K562 (cell line): Measurements from ENCODE around the gene ARHGAP26. TPM values are rescaled to one million over a fixed set of nuclear protein-coding genes. Genes with fewer than 3 reads are reported as not detected.

ENCODE experiments used
- ATAC-seq: fragments of 200-7000 bp; cut with Tn5 transposase; 3 replicates; pipeline ENCODE4 v1.9.1; 2020; ENCODE audit warnings: moderate library complexity
- BruUV-seq: library from RNA; stranded (reverse); fragments of 400-500 nt; replicated peaks from 2 replicates; lab custom pipeline; 2021; lab: Mats Ljungman, UMichigan
- CTCF ChIA-PET: fragments of 300-600 bp; formaldehyde crosslinking; extraction: SDS; loops from one replicate; lab custom pipeline; 2021; ENCODE audit warnings: low intra/inter-chr PET ratio; lab: Yijun Ruan, JAX
- POLR2A ChIA-PET: fragments of 300-600, 350-650 bp; sonication (Branson Sonifier 250); formaldehyde crosslinking; extraction: SDS; loops from one replicate; lab custom pipeline; 2021; ENCODE audit warnings: antibody characterized with exemption, inconsistent platforms; lab: Yijun Ruan, JAX
- DNase-seq, 4 experiments: peaks; one replicate each; pipeline versions ENCODE4 v3.0.0 to v3.0.0-alpha.2; 2011 to 2018; ENCODE audit warnings: low spot score in 3 of 4, mixed read lengths in 3 of 4; ENCODE audit errors: extremely low read depth in 1 of 4
- FAIRE-seq: peaks from 2 replicates; lab custom pipeline; 2011; peaks lifted over from hg19 to GRCh38; lab: Jason Lieb, UNC
- H2AFZ ChIP-seq: 2 replicates; pipeline ENCODE4 v1.6.0; 2011; ENCODE audit warnings: low read depth, low read length, control low read depth, inconsistent platforms
- H3K27ac ChIP-seq: fragments of 200-600 bp; 3 replicates; pipeline ENCODE4 v1.8.0; 2011; ENCODE audit warnings: low read depth, mild to moderate bottlenecking, control low read depth, inconsistent platforms, low read length, moderate library complexity, mixed read lengths; ENCODE audit errors: extremely low read depth
- H3K27me3 ChIP-seq, 2 experiments: fragments of 300-600 bp in 1 of 2; 2 replicates in 1 of 2; 3 replicates in 1 of 2; pipeline versions ENCODE4 v1.6.0 to v1.8.0; 2011; ENCODE audit warnings: inconsistent platforms in 2 of 2, low read length in 2 of 2, mild to moderate bottlenecking in 1 of 2, mixed read lengths in 1 of 2, moderate library complexity in 1 of 2; ENCODE audit not compliant: control insufficient read depth in 2 of 2, insufficient read depth in 2 of 2
- H3K36me3 ChIP-seq: fragments of 300-600 bp; 3 replicates; pipeline ENCODE4 v1.8.0; 2011; ENCODE audit warnings: mild to moderate bottlenecking, low read length, inconsistent platforms; ENCODE audit not compliant: control insufficient read depth, insufficient read depth
- H3K4me1 ChIP-seq, 2 experiments: fragments of 200-600 bp in 1 of 2; replicated peaks in 1 of 2; 2 replicates in 1 of 2; 3 replicates in 1 of 2; pipeline versions ENCODE4 v1.5.1 to v1.8.0; 2011; ENCODE audit warnings: inconsistent platforms in 2 of 2, low read length in 2 of 2, mild to moderate bottlenecking in 1 of 2, mixed read lengths in 1 of 2, moderate library complexity in 1 of 2; ENCODE audit not compliant: control insufficient read depth in 2 of 2, insufficient read depth in 2 of 2
- H3K4me2 ChIP-seq: 2 replicates; pipeline ENCODE4 v1.6.1; 2011; ENCODE audit warnings: low read length, control low read depth, inconsistent platforms, mixed read lengths; ENCODE audit not compliant: insufficient read depth
- H3K4me3 ChIP-seq: fragments of 200-600 bp; sonication (generic), shearing (Covaris generic); 2 replicates; pipeline ENCODE4 v1.5.1; 2016; ENCODE audit warnings: control low read depth, inconsistent platforms
- H3K79me2 ChIP-seq: fragments of 200-600 bp; 3 replicates; pipeline ENCODE4 v1.8.0; 2011; ENCODE audit warnings: low read length, inconsistent platforms; ENCODE audit not compliant: control insufficient read depth, insufficient read depth
- H3K9ac ChIP-seq, 2 experiments: 2 replicates each; pipeline versions ENCODE4 v1.6.0 to v1.6.1; 2011; ENCODE audit warnings: low read depth in 2 of 2, low read length in 2 of 2, control low read depth in 1 of 2, inconsistent platforms in 1 of 2, mild to moderate bottlenecking in 1 of 2, mixed read lengths in 1 of 2; ENCODE audit not compliant: insufficient read depth in 1 of 2
- H3K9me1 ChIP-seq: one replicate; pipeline ENCODE4 v1.6.0; 2011; ENCODE audit warnings: inconsistent platforms, mild to moderate bottlenecking, low read length, moderate library complexity; ENCODE audit not compliant: control insufficient read depth, insufficient read depth
- H3K9me3 ChIP-seq: replicated peaks from 2 replicates; pipeline ENCODE4 v1.5.1; 2011; ENCODE audit warnings: low read depth, low read length, inconsistent platforms; ENCODE audit not compliant: control insufficient read depth, insufficient read depth
- H4K20me1 ChIP-seq: replicated peaks from 2 replicates; pipeline ENCODE4 v1.6.1; 2011; ENCODE audit warnings: low read length, inconsistent platforms, mixed read lengths; ENCODE audit not compliant: control insufficient read depth, insufficient read depth
- PATZ1 ChIP-seq: fragments of 250-450 bp; sonication (Bioruptor Pico); IDR thresholded peaks from 2 replicates; pipeline ENCODE4 v1.5.0; 2020; ENCODE audit warnings: mild to moderate bottlenecking, borderline replicate concordance
- RBM25 ChIP-seq: fragments of 200-400 bp; formaldehyde crosslinking; IDR thresholded peaks from 2 replicates; pipeline ENCODE4 v1.6.1; 2018; ENCODE audit warnings: low read length, low read depth, moderate library complexity; ENCODE audit not compliant: severe bottlenecking
- ZNF146 ChIP-seq: IDR thresholded peaks from one replicate; pipeline ENCODE4 v1.6.1; 2018; ENCODE audit warnings: missing compliant biosample characterization; ENCODE audit not compliant: unreplicated experiment
- ZNF184 ChIP-seq: sonication (generic); formaldehyde crosslinking; IDR thresholded peaks from 2 replicates; pipeline ENCODE4 v1.5.0; 2020; ENCODE audit warnings: missing genetic modification reagents
- ZNF655 ChIP-seq: fragments of 250-450 bp; sonication (Bioruptor Pico); IDR thresholded peaks from 2 replicates; pipeline ENCODE4 v1.5.0; 2021
- WGBS: fragments of 100-300 bp; shearing (Covaris generic); methylation state at CpG from one replicate; pipeline ENCODE4 v1.1.6; 2016; ENCODE audit warnings: low coverage, mixed read lengths; ENCODE audit not compliant: insufficient coverage; ENCODE audit errors: missing lambda C conversion rate; 5-methylcytosine and 5-hydroxymethylcytosine counted together
- in situ Hi-C: fragments of 300-500 bp; cut with MboI; formaldehyde crosslinking; loops from 4 replicates; pipeline ENCODE4 v1.15.0; 2018; ENCODE audit warnings: inconsistent platforms, mixed read lengths
- intact Hi-C: fragments of 100-400 bp; cut with micrococcal nuclease; formaldehyde crosslinking; loops from 2 replicates; pipeline ENCODE4 v1.14.2; 2022
- polyA plus RNA-seq, 8 experiments: library from polyadenylated mRNA; depleted of rRNA in 4 of 8; stranded (reverse) in 5 of 8; unstranded in 3 of 8; fragments of >200 nt; fragmentation: Nextera tagmentation in 2 of 8; fragmentation: Illumina TruSeq in 1 of 8; extraction: Ambion mirVana in 2 of 8; extraction: Trizol in 1 of 8; gene quantifications; 2 replicates each; pipeline versions ENCODE4 v1.2.1 to v1.2.3, GENCODE V29; 2011 to 2014; ENCODE audit warnings: inconsistent platforms in 1 of 8, missing spikeins in 1 of 8
- total RNA-seq, 7 experiments: library from RNA; depleted of rRNA in 6 of 7; stranded (reverse); fragments of >200 nt in 6 of 7; fragmentation: Illumina TruSeq in 2 of 7; extraction: Trizol in 2 of 7; gene quantifications; 2 replicates each; pipeline versions ENCODE4 v1.2.1 to v1.2.3, GENCODE V29; 2011 to 2021; ENCODE audit warnings: low replicate concordance in 1 of 7

Gene ARHGAP26
- total and polyA plus RNA-seq, 9 of the 15 experiments (the other 6 are each of a cell fraction or from before 2014, with no cell fraction given), result 0.13 to 1.1 (median 0.55) TPM

- ChIA-PET CTCF (no interaction called here), POLR2A (no interaction called here)
- Histone ChIP-seq H2AFZ (no peak overlapping the region), H3K4me1 (no peaks in the 10 kb centered on the region), H3K36me3 (no peaks in the 10 kb centered on the region), H3K9me1 (no peaks in the 10 kb centered on the region), H3K4me3 (no peak overlapping the region), H4K20me1 (no peaks in the 10 kb centered on the region), H3K79me2 (no peaks in the 10 kb centered on the region), H3K27ac (no peak overlapping the region), H3K4me2 (no peak overlapping the region), H3K9ac (no peak overlapping the region), H3K27me3 (no peaks in the 10 kb centered on the region), H3K9me3 (0 out of 2 replicates have a peak, but pooled peaks cover 5% of the 10 kb centered on the region)
- intact Hi-C loops (no loop called here), in situ Hi-C loops (no loop called here)
- FAIRE-seq (no peak), DNase-seq (no peak), ATAC-seq (no peak)
- WGBS, result 91% methylated on average over 2 of the region's 2 CpGs
- BruUV-seq, result no TSS peak
- TF ChIP-seq PATZ1 (CRISPR knock-in tag) (no peak), ZNF184 (CRISPR knock-in tag) (peak; percentile 89), RBM25 (peak; percentile 78)
- TF ChIP-seq, all 486 proteins: peak for 2
Measured at GRCh38 chr5:143265995-143266394, 495.8 kb downstream of the ARHGAP26 start.

GRCh38 chr5:143267186-143267585 lies 497.0 kb downstream of the ARHGAP26 start:
- Histone ChIP-seq H3K4me3 (no peak overlapping the region), H3K27ac (no peak overlapping the region), H3K9me3 (0 out of 2 replicates have a peak, but pooled peaks cover 5% of the 10 kb centered on the region), H3K9me1 (no peaks in the 10 kb centered on the region), H3K36me3 (no peaks in the 10 kb centered on the region), H3K9ac (no peak overlapping the region), H3K27me3 (no peaks in the 10 kb centered on the region), H2AFZ (no peak overlapping the region), H3K79me2 (no peaks in the 10 kb centered on the region), H4K20me1 (no peaks in the 10 kb centered on the region), H3K4me1 (no peaks in the 10 kb centered on the region), H3K4me2 (no peak overlapping the region)
- intact Hi-C loops, result no loop called here
- DNase-seq (no peak), FAIRE-seq (no peak), ATAC-seq (no peak)
- POLR2A ChIA-PET, result no interaction called here
- BruUV-seq, result no TSS peak
- WGBS, result 94% methylated on average over 2 of the region's 2 CpGs
- CTCF ChIA-PET, result no interaction called here
- peak; percentile 22 for TF ChIP-seq ZNF146 (CRISPR knock-in tag)
- no peak for TF ChIP-seq ZNF655 (CRISPR knock-in tag)
- in situ Hi-C loops, result no loop called here
